Right atrium auricular region (tissue), 2 donors: Measurements from ENCODE around the gene DOK5. TPM values are rescaled to one million over a fixed set of nuclear protein-coding genes. Genes with fewer than 3 reads are reported as not detected.
"Not testable (repeated sequence)": the region's sequence is repeated elsewhere in the genome, so short reads cannot be mapped to it uniquely, and the experiment has no call there.

ENCODE experiments used
- DNase-seq: peaks from one replicate; pipeline ENCODE4 v3.0.0-alpha.2; 2019; ENCODE audit warnings: low spot score
- H3K27ac ChIP-seq, 2 donors: fragments of 200-600 bp; sonication (generic); 1 replicate in 1 of 2; 2 replicates in 1 of 2; pipeline ENCODE4 v1.5.1; 2016 to 2019
- H3K27me3 ChIP-seq, 2 donors: fragments of 200-600 bp; sonication (generic); one replicate each; pipeline versions ENCODE4 v1.5.1 to v1.6.0; 2017 to 2019
- H3K36me3 ChIP-seq: fragments of 200-600 bp; sonication (generic); one replicate; pipeline ENCODE4 v1.5.1; 2016
- H3K4me1 ChIP-seq, 2 donors: fragments of 200-600 bp; sonication (generic); one replicate each; pipeline versions ENCODE4 v1.5.1 to v1.6.0; 2017 to 2019
- H3K4me3 ChIP-seq, 2 donors: fragments of 200-600 bp; sonication (generic); 1 replicate in 1 of 2; 2 replicates in 1 of 2; pipeline ENCODE4 v1.5.1; 2017 to 2019; ENCODE audit warnings: mild to moderate bottlenecking in 1 of 2, moderate library complexity in 1 of 2
- H3K9me3 ChIP-seq, 2 donors: fragments of 200-600 bp; sonication (generic); one replicate each; pipeline ENCODE4 v1.5.1; 2019
- total RNA-seq, 2 donors: library from RNA; depleted of rRNA; stranded (reverse); fragments of >200 nt; gene quantifications; one replicate each; pipeline ENCODE4 v1.1.0, GENCODE V29; 2016
- TF ChIP-seq, protein P1 (sequence below), 2 donors: fragments of 200-600 bp; sonication (generic); IDR thresholded peaks; one replicate each; pipeline ENCODE4 v1.5.1; 2019; ENCODE audit warnings: antibody characterized with exemption in 2 of 2

DOK5 gene
- total RNA-seq, 2 donors from 2014 or later, result 11.6 to 16.9 TPM

DNA sequence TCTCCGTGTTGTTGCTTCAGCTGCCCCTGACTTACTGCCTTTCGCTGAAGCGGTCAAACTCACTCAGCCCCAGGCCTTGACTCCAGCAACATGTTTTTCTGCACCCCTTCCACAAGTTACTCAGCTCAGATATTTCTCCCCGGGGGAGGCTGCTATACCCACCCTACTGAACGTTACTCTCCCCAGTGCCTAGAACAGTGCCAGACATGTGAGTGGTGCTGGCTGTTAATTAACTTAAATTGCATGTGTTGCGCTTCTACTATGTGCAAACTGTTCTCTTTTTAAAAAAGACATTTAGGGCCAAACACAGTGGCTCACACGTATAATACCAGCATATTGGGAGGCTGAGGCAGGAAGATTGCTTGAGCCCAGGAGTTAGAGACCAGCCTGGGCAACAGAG, 41.2 kb upstream of the DOK5 start:
- Histone ChIP-seq H3K4me3 (no peak overlapping the region), H3K27me3 (no peaks in the 10 kb centered on the region), H3K4me1 (no peaks in the 10 kb centered on the region), H3K36me3 (no peaks in the 10 kb centered on the region), H3K27ac (no peak overlapping the region), H3K9me3 (no peaks in the 10 kb centered on the region)
- TF ChIP-seq, protein P1, sequence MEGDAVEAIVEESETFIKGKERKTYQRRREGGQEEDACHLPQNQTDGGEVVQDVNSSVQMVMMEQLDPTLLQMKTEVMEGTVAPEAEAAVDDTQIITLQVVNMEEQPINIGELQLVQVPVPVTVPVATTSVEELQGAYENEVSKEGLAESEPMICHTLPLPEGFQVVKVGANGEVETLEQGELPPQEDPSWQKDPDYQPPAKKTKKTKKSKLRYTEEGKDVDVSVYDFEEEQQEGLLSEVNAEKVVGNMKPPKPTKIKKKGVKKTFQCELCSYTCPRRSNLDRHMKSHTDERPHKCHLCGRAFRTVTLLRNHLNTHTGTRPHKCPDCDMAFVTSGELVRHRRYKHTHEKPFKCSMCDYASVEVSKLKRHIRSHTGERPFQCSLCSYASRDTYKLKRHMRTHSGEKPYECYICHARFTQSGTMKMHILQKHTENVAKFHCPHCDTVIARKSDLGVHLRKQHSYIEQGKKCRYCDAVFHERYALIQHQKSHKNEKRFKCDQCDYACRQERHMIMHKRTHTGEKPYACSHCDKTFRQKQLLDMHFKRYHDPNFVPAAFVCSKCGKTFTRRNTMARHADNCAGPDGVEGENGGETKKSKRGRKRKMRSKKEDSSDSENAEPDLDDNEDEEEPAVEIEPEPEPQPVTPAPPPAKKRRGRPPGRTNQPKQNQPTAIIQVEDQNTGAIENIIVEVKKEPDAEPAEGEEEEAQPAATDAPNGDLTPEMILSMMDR (IDR thresholded peaks at IDR 0.05), result no peak
- no peak for DNase-seq

DNA sequence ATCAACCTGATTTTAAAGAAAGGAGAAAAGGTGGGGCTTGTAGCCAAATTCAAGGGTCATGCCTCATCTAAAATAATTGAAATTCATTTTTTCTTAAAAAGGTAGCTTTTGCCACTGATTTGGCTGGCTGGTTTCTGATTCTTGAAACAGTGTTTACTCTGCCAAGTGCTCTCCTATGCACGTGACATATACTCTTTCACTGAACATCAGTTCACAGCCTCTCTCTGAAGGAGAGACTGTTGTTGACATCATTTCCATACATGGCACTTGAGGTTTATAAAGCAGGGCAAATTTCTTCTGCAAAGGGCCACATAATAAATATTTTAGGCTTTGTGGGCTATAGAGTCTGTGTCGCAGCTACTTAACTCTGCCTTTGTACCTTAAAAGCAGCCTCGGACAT, 40.4 kb upstream of the DOK5 start:
- Histone ChIP-seq H3K4me1 (no peaks in the 10 kb centered on the region), H3K27me3 (no peaks in the 10 kb centered on the region), H3K4me3 (no peak overlapping the region), H3K36me3 (no peaks in the 10 kb centered on the region), H3K27ac (no peak overlapping the region), H3K9me3 (no peaks in the 10 kb centered on the region)
- TF ChIP-seq, protein P1 (IDR thresholded peaks at IDR 0.05), result no peak
- DNase-seq, result no peak

DNA sequence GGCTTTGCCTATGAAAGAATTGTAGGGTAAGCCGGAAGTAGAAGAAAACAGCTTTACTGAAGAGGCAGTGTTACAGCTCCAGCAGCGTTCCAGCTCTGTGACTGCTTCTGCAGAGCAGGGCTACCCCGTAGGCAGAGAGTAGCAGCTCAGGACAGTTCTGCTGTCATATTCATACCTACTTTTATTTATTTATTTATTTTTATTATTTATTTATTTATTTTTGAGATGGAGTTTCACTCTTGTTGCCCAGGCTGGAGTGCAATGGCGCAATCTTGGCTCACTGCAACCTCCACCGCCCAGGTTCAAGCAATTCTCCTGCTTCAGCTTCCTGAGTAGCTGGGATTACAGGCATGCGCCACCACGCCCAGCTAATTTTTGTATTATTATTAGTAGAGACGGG, 39.0 kb upstream of the DOK5 start:
- not testable (repeated sequence) for H3K4me3 ChIP-seq, H3K27me3 ChIP-seq, H3K36me3 ChIP-seq, H3K4me1 ChIP-seq, DNase-seq, H3K27ac ChIP-seq, H3K9me3 ChIP-seq

DNA sequence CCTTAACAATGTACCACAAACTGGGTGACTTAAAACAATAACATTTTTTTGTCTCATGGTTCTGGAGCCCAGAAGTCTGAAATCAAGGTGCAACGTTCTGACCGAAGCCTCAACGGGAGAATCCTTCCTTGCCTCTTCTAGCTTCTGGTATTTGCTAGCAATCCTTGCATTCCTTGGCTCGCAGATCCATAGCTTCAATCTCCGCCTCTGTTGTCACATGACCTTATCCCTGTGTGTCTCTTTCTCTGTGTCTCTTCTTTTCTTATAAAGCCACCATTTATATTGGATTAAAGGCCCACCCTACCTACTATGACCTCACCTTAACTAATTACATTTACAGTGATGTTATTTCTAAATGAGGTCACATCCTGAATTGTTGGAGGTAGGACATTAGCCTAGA, 37.2 kb upstream of the DOK5 start:
- H3K36me3 ChIP-seq, result no peaks in the 10 kb centered on the region
- TF ChIP-seq, protein P1 (IDR thresholded peaks at IDR 0.05), result no peak

DNA sequence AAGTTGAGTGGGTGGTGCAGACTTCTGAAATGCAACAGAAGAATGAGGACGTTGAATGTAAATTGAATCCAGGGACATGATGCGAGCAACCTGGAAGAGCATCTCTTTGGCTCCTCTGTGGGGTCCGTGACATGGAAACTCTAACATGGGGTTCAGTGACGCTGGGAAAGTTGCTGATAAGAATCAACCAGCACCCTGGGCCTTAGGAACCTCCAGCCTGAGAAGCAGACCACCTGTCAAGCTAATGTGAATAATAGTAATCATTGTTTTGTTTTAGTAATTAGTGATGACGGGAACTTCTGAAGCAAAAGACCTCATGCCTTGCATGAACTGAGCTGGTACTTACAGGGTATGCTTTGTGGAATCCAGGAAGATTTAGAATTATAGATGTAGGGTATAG, 25.2 kb upstream of the DOK5 start:
- Histone ChIP-seq H3K27me3 (no peaks in the 10 kb centered on the region), H3K36me3 (no peaks in the 10 kb centered on the region), H3K4me1 (no peaks in the 10 kb centered on the region), H3K9me3 (no peaks in the 10 kb centered on the region), H3K27ac (no peak overlapping the region), H3K4me3 (no peak overlapping the region)
- no peak for DNase-seq
- TF ChIP-seq, protein P1 (IDR thresholded peaks at IDR 0.05), result no peak

More for the DNA sequence above, 37.2 kb upstream of the DOK5 start:
- Histone ChIP-seq H3K27me3 (no peaks in the 10 kb centered on the region), H3K4me3 (no peak overlapping the region), H3K4me1 (no peaks in the 10 kb centered on the region), H3K27ac (no peak overlapping the region), H3K9me3 (no peaks in the 10 kb centered on the region)
- no peak for DNase-seq

DNA sequence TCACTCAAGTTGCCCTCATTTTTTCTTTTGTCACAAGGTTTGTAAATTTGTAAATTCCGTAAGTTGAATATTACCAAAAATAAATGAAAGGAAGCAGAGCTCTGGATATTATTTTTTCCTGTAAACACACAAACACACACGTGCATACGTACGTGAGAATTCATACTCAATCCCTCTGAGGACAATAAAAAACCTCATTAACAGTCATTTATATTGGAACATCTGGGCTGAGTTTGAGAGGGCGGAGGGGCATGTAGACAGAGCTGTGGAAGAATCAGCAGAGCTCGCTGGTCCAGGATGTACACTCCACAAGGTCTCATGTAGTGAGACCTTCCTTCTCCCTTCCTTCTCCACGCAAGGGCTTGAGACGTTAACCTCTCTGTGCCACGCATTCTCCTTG, 24.2 kb upstream of the DOK5 start:
- no peak overlapping the region for H3K27ac ChIP-seq
- H3K36me3 ChIP-seq, result no peaks in the 10 kb centered on the region
- H3K4me3 ChIP-seq, result no peak overlapping the region
- TF ChIP-seq, protein P1 (IDR thresholded peaks at IDR 0.05), result no peak
- H3K27me3 ChIP-seq, result no peaks in the 10 kb centered on the region
- DNase-seq, result no peak
- no peaks in the 10 kb centered on the region for H3K9me3 ChIP-seq
- no peaks in the 10 kb centered on the region for H3K4me1 ChIP-seq
